ENCODE results near the gene ITSN1. TPM values are rescaled to one million over a fixed set of nuclear protein-coding genes. Genes with fewer than 3 reads are reported as not detected.
"Not testable (repeated sequence)": the region's sequence is repeated elsewhere in the genome, so short reads cannot be mapped to it uniquely, and the experiment has no call there.

ITSN1 gene
- polyA plus RNA-seq, 3 donors: 6.8 to 114 (median 40.2) TPM

DNA sequence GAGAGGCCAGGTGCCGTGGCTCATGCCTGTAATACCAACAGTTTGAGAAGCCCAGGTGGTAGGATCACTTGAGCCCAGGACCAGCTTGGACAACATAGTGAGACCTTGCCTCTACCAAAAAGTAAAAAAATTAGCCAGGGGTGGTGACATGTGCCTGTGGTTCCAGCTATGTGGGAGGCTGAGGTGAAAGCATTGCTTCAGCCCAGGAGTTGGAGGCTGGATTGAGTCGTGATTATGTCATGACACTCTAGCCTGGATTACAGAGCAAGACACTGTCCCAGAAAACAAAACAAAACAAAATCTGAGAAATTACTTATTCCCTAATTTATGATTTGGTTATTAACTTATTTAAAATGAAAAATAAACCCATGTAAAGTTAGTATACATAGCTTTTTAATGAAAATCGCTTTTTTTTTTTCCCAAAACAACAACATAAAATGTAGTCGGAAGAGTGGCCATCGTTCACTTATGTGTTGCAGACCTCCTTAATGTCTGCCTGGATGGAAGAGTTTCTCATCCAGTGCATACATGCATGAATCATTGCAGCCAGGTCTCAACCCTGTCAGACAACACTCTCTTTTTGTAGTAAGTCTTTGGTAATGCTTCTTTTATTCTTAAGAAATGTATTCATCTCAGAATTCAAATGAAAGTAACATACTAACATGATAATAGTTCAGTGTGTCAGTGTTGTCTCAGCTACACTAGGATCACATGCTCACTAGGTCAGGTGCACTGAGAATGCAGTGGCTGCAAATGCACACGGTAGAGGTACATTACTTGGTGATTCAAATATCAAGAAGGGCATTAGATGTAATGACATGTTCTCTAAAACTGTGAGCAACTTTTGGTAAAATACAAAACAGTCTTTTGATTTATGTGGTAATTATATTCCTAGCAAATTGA, 28.0 kb downstream of the ITSN1 start:
- 84 to 86% (median 84%) methylated on average over 6 of the region's 6 CpGs for WGBS, 3 donors

DNA sequence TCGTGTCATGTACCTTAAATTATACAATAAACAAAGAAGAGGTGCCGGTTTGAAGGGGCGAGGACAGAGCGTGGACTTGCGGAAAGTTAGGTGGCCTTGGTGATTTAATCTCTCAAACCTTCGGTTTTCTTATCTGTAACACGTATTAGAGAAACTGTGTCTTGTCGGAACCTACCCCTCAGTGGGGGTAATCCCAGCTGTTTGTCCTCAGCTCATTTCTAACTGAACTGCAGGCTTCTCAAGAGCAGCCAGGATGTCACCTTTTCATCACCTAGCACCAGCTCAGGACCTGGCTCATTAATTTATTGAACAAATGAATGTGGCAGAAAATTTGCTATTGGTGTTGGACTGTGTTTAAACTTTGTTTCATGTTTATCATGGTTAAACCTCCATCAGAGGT, 31.2 kb downstream of the ITSN1 start:
- WGBS, 3 donors: 56 to 89% (median 89%) methylated on average over 8 of the region's 8 CpGs
- H3K27ac ChIP-seq (ENCODE audit: low read depth, low read length): no peak overlapping the region

More for the DNA sequence above, 28.0 kb downstream of the ITSN1 start:
- no peak overlapping the region for H3K27ac ChIP-seq (ENCODE audit: low read depth, low read length)

DNA sequence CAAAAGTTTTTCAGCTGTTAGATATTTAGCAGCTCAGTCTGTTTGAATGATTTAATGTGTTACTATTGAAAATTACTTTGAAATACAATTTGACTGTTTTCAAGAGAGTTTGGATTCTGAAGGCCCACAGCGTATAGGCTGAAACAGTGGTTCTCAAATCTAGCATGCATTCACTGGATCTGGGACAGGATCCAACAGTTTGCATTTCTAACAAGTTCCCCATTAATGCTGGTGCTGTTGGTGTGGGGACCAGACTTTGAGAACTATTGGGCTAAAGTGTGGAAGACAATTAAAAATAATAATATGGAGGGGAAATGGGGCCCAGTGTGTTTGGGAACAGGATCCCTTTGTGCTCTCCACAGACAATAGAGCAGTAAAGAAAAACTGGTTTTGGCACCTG, 31.9 kb downstream of the ITSN1 start:
- 84 to 97% (median 85%) methylated on average over 1 of the region's 1 CpG for WGBS, 3 donors
- no peak overlapping the region for H3K27ac ChIP-seq (ENCODE audit: low read depth, low read length)

DNA sequence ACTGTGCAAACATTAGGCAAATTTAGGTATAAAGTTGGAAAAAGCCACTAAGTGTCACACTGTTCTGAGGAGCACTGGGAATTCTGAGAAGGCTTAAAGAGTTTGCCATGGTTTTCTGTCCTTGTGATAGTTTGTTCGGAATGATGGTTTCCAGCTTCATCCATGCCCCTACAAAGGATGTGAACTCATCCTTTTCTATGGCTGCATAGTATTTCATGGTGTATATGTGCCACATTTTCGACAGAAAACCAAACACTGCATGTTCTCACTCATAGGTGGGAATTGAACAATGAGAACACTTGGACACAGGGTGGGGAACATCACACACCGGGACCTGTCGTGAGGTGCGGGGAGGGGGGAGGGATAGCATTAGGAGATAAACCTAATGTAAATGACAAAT, 34.4 kb downstream of the ITSN1 start:
- 97 to 98% (median 98%) methylated on average over 5 of the region's 5 CpGs for WGBS, 3 donors
- H3K27ac ChIP-seq (ENCODE audit: low read depth, low read length): not testable (repeated sequence)

DNA sequence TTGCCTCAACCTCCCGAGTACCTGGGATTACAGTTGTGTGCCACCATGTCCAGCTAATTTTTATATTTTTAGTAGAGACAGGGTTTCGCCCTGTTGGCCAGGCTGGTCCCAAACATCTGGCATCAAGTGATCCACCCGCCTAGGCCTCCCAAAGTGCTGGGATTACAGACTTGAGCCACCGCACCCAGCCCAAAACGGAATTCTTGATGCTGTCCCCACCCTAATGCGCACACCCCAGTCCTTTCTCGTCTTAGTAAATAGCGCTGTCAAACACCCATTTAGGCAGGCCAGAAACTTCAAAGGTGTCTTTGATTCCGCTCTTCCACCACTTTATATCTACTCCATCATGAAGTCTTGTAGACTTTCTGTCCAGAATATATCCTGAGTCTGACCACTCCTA, 35.1 kb downstream of the ITSN1 start:
- 96 to 98% (median 97%) methylated on average over 9 of the region's 9 CpGs for WGBS, 3 donors
- H3K27ac ChIP-seq (ENCODE audit: low read depth, low read length): no peak overlapping the region

- WGBS, 3 donors: 85 to 94% (median 91%) methylated on average over 6 of the region's 6 CpGs
- H3K27ac ChIP-seq (ENCODE audit: low read depth, low read length): no peak overlapping the region
Measured at GRCh38 chr21:33680870-33681269, 38.6 kb downstream of the ITSN1 start.

GRCh38 chr21:33682992-33683627, 40.8 kb downstream of the ITSN1 start:
- no peak overlapping the region for H3K27ac ChIP-seq (ENCODE audit: low read depth, low read length)
- 78 to 83% (median 81%) methylated on average over 4 of the region's 4 CpGs for WGBS, 3 donors

- no peak overlapping the region for H3K27ac ChIP-seq (ENCODE audit: low read depth, low read length)
- 51 to 62% (median 57%) methylated on average over 2 of the region's 2 CpGs for WGBS, 3 donors
Measured at GRCh38 chr21:33684068-33684467, 41.8 kb downstream of the ITSN1 start.

GRCh38 chr21:33684923-33685560, 42.7 kb downstream of the ITSN1 start:
- 27 to 59% (median 49%) methylated on average over 5 of the region's 5 CpGs for WGBS, 3 donors

DNA sequence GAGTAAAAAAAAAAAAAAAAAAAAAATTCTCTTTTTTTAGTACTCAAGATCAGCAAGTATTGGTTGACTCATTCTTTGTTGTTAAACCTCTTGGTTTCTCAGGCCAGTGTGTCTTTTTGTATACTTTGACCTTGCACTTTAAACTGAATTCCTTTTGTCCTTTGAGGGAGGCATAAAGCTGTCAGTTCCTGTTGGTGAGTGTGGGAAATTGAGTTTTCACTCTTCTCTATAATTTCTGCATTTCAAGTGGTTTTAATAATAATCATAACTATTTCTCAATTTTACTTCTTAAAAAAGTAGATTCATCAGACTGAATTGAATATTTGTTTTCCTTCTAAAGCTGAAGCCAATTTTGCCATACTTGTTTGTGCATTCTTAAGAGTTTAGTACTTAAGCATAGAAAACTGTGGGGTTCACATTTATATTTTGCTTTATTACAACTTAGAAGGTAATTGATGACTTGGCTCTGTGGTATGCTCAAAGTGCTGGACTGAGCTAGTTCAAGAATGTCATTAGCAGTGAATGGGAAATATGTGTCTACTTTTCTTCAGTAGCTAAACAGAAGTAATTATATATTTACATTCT, 43.4 kb downstream of the ITSN1 start:
- H3K27ac ChIP-seq (ENCODE audit: low read depth, low read length): no peak overlapping the region

More at GRCh38 chr21:33684923-33685560, 42.7 kb downstream of the ITSN1 start:
- no peak overlapping the region for H3K27ac ChIP-seq (ENCODE audit: low read depth, low read length)

GRCh38 chr21:33686386-33686785, 44.1 kb downstream of the ITSN1 start:
- WGBS, 3 donors: 81 to 92% (median 81%) methylated on average over 3 of the region's 3 CpGs
- no peak overlapping the region for H3K27ac ChIP-seq (ENCODE audit: low read depth, low read length)

DNA sequence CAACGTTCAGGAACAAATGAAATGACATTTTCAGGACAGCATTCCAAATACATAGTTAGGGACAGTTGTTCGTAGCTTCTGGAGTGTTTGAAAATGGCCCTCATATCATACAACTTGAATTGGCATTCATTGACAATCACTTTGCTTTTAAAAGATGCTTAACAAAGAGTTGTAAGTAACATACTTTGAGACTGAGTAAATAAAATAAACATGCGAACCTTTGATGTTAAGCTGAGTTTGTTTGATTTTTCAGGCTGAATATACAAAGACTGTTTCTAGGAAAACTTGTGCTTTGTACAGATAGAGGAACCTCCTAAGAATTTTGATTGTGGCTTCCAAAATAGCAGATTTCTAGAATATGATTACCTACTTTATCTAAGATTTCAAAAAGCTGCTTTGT, 45.3 kb downstream of the ITSN1 start:
- H3K27ac ChIP-seq (ENCODE audit: low read depth, low read length): no peak overlapping the region
- WGBS, 3 donors: 69 to 87% (median 77%) methylated on average over 3 of the region's 3 CpGs

DNA sequence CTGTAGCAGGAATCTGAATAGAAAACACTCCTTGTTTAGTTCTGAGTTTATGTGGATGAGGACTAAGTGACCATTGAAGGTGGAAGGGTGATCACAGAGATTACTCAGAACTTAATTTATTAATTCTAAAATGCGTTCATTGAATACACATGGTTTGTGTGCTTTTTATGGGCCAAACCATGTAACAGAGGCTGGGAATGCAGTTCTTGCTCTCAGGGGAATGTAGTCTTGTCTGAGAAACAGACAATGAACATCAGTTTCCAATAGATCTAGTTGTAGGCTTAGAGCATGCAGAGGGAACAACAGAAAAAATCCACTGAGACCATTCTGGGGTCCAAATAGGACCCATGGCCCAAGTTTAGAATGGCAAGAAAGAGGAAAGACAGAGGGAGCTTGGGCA, 46.1 kb downstream of the ITSN1 start:
- 63 to 72% (median 68%) methylated on average over 1 of the region's 1 CpG for WGBS, 3 donors
- no peak overlapping the region for H3K27ac ChIP-seq (ENCODE audit: low read depth, low read length)

GRCh38 chr21:33690874-33691273, 48.6 kb downstream of the ITSN1 start:
- WGBS, 3 donors: 84 to 89% (median 85%) methylated on average over 5 of the region's 5 CpGs
- H3K27ac ChIP-seq (ENCODE audit: low read depth, low read length): no peak overlapping the region

DNA sequence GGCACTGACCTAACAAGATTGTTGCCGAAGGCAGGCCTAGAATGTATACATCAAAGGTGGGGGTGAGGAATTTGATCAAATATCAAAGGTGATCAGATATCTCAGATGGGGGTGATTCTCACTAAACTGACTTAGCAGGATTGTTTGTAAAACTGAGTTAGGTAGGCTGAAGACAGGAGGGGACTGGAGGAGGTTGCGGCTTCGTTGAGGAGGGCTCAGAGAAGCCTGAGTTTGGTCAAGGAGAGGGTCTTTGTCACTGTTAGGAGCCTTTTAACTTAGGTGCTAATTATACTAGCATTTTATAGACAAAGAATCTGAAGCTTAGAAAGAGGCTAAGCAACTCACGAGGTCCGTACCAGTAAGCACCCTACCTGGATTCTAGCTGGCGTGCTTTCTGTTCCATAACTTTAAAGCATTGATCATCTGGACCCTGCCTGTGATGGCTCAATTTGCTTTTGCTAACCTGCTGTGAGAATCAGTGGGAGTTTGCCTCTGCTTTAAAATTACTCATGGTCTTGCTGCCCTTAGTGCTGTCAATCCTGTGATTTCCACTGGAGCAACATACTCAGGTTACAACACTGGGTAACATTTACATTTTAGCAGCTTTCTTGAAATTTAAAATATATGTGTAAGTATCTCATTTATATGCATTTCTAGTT, 49.8 kb downstream of the ITSN1 start:
- 92 to 94% (median 92%) methylated on average over 6 of the region's 6 CpGs for WGBS, 3 donors
- no peak overlapping the region for H3K27ac ChIP-seq (ENCODE audit: low read depth, low read length)

DNA sequence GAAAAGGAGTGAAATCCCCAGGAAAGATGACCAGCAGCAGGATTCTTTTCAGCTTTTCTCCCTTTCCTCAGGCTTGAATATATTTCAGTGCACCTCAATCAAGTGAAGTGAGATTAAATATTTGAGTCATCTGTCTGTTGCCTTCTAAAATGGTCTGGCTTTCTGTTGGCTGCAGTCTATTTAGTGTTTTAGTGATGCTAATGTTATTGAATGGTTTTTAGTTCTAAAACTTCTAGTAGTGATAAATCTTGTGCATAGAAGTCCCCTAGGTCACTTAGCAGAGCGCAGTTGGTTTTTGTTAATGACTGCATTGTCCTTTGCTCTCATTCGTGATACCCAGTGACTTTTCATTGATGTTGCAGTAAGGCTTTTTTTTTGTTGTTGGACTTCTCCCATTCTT, 53.5 kb downstream of the ITSN1 start:
- 45 to 75% (median 51%) methylated on average over 2 of the region's 2 CpGs for WGBS, 3 donors
- no peak overlapping the region for H3K27ac ChIP-seq (ENCODE audit: low read depth, low read length)

- H3K27ac ChIP-seq (ENCODE audit: low read depth, low read length): no peak overlapping the region
- 61 to 71% (median 69%) methylated on average over 5 of the region's 5 CpGs for WGBS, 3 donors
Measured at GRCh38 chr21:33696465-33696864, 54.2 kb downstream of the ITSN1 start.

GRCh38 chr21:33698087-33698860, 56.0 kb downstream of the ITSN1 start:
- H3K27ac ChIP-seq (ENCODE audit: low read depth, low read length): no peak overlapping the region
- WGBS, 3 donors: 81 to 89% (median 84%) methylated on average over 3 of the region's 3 CpGs
